Left lung (tissue), 10 donors: ENCODE results near the gene RIOX2. TPM values are rescaled to one million over a fixed set of nuclear protein-coding genes. Genes with fewer than 3 reads are reported as not detected.

Source experiments
- ATAC-seq: fragments of 200-7000 bp; cut with Tn5 transposase; one replicate; pipeline ENCODE4 v1.9.1; 2020; ENCODE audit warnings: moderate library complexity
- DNase-seq, 4 donors: peaks; one replicate each; pipeline ENCODE4 v3.0.0-alpha.2; 2013 to 2020
- H3K27ac ChIP-seq, 2 donors: fragments of 200-600 bp; sonication (generic) in 1 of 2; one replicate each; pipeline versions ENCODE4 v1.5.0 to v1.8.0; 2020 to 2021
- H3K27me3 ChIP-seq, 2 donors: fragments of 200-600 bp; sonication (generic) in 1 of 2; one replicate each; pipeline versions ENCODE4 v1.5.0 to v1.8.0; 2020 to 2021
- H3K36me3 ChIP-seq, 2 donors: fragments of 200-600 bp; sonication (generic) in 1 of 2; one replicate each; pipeline versions ENCODE4 v1.5.0 to v1.8.0; 2020 to 2021
- H3K4me1 ChIP-seq, 2 donors: fragments of 200-600 bp; one replicate each; pipeline ENCODE4 v1.8.0; 2021
- H3K4me3 ChIP-seq, 2 donors: fragments of 200-600 bp; sonication (generic) in 1 of 2; one replicate each; pipeline versions ENCODE4 v1.5.0 to v1.8.0; 2020 to 2021; ENCODE audit warnings: mild to moderate bottlenecking in 1 of 2
- H3K9me3 ChIP-seq, 2 donors: fragments of 200-600 bp; sonication (generic) in 1 of 2; one replicate each; pipeline versions ENCODE4 v1.5.0 to v1.8.0; 2020 to 2021
- intact Hi-C, 2 donors: fragments of 100-400 bp; cut with DNase I; formaldehyde crosslinking; loops; one replicate each; pipeline versions ENCODE4 v1.11.2 to v1.14.2; 2022
- polyA plus RNA-seq, 6 donors: library from polyadenylated mRNA; unstranded; fragments of 120-200 nt; gene quantifications; one replicate each; pipeline ENCODE4 v1.2.1, GENCODE V29; 2013; ENCODE audit not compliant: insufficient read length in 6 of 6
- total RNA-seq, 2 donors: library from RNA; stranded (reverse); fragmentation: NEBNext Ultra II Directional; extraction: Animal tissue kit (Norgen Biotek cat#: 25700); gene quantifications; one replicate each; pipeline ENCODE4 v1.2.1, GENCODE V29; 2021
- TF ChIP-seq, protein P1 (sequence below), 2 donors: fragments of 200-600 bp; sonication (generic) in 1 of 2; IDR thresholded peaks; one replicate each; pipeline versions ENCODE4 v1.5.0 to v1.8.0; 2021; ENCODE audit warnings: antibody characterized with exemption in 2 of 2
- donor health status: DM: no; HTN: yes; CAD: no.
- donor health status: DM: no; HTN: no; CAD: no.

RIOX2 gene
- total and polyA plus RNA-seq, 8 donors: 16.6 to 44.3 (median 35.7) TPM

- Histone ChIP-seq H3K27ac (no peak overlapping the region), H3K4me3 (no peak overlapping the region)
- ATAC-seq: peak; percentile 52
These were observed 9.7 kb upstream of the RIOX2 start for GRCh38 chr3:97981886-97982285.

DNA sequence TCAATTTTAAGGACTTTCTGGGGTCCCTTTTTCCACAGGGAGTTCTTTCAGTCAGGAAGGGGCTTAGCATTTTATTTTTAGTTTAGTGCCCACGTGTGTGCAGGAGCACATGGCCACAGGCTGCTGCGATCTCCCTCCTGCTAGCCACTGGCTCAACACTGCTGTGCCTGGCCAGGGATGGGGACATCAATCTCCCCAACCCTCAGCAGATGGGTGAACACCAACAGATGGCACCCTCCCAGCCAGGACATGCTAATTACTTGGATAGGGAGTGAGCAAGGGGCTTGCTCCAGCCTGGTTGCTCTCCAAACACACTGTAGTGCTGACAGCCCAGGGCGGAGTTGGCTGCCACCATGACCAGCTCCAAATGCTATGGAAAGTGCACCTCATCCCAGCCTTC, 7.4 kb upstream of the RIOX2 start:
- H3K27me3 ChIP-seq: no peaks in the 10 kb centered on the region
- H3K9me3 ChIP-seq: no peaks in the 10 kb centered on the region
- H3K27ac ChIP-seq: no peak overlapping the region
- intact Hi-C loops: no loop called here
- TF ChIP-seq, protein P1, sequence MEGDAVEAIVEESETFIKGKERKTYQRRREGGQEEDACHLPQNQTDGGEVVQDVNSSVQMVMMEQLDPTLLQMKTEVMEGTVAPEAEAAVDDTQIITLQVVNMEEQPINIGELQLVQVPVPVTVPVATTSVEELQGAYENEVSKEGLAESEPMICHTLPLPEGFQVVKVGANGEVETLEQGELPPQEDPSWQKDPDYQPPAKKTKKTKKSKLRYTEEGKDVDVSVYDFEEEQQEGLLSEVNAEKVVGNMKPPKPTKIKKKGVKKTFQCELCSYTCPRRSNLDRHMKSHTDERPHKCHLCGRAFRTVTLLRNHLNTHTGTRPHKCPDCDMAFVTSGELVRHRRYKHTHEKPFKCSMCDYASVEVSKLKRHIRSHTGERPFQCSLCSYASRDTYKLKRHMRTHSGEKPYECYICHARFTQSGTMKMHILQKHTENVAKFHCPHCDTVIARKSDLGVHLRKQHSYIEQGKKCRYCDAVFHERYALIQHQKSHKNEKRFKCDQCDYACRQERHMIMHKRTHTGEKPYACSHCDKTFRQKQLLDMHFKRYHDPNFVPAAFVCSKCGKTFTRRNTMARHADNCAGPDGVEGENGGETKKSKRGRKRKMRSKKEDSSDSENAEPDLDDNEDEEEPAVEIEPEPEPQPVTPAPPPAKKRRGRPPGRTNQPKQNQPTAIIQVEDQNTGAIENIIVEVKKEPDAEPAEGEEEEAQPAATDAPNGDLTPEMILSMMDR (IDR thresholded peaks at IDR 0.05): no peak
- ATAC-seq (no peak), DNase-seq (no peak)
- no peak overlapping the region for H3K4me3 ChIP-seq
- no peaks in the 10 kb centered on the region for H3K4me1 ChIP-seq
- no peaks in the 10 kb centered on the region for H3K36me3 ChIP-seq

More at GRCh38 chr3:97981886-97982285, 9.7 kb upstream of the RIOX2 start:
- intact Hi-C loops: no loop called here
- Histone ChIP-seq H3K36me3 (no peaks in the 10 kb centered on the region), H3K27me3 (no peaks in the 10 kb centered on the region), H3K4me1 (no peaks in the 10 kb centered on the region), H3K9me3 (no peaks in the 10 kb centered on the region)
- DNase-seq: peak in 1 of 4 donors; percentile 32
- TF ChIP-seq, protein P1 (IDR thresholded peaks at IDR 0.05): no peak

DNA sequence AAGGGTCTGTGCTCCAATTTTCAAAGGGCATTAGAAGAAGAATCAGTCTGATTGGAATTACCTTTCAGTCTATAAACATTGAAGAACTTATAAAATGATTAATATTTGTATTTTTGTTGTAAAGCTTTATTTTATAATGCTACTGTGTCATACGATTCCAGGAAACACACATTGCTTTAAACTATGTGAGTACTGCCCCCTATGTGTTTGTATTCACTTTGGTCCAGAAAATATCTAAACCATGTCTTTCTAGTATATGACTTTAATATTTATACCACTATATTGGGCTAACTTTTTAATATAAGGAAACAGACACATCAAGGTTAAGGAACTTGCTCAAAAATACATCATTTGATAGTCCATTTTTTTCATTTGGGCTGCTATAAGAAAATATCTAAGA, 3.2 kb upstream of the RIOX2 start:
- intact Hi-C loops: no loop called here
- no peak overlapping the region for H3K4me3 ChIP-seq
- H3K9me3 ChIP-seq: no peaks in the 10 kb centered on the region
- ATAC-seq: no peak
- no peak overlapping the region for H3K27ac ChIP-seq
- no peaks in the 10 kb centered on the region for H3K27me3 ChIP-seq
- TF ChIP-seq, protein P1 (IDR thresholded peaks at IDR 0.05): no peak
- DNase-seq: no peak
- peaks cover 0 to 21% of the 10 kb centered on the region in 2 donors for H3K4me1 ChIP-seq
- H3K36me3 ChIP-seq: no peaks in the 10 kb centered on the region

GRCh38 chr3:97974996-97975395, 2.8 kb upstream of the RIOX2 start:
- no peak for ATAC-seq
- TF ChIP-seq, protein P1 (IDR thresholded peaks at IDR 0.05): no peak
- no peak overlapping the region for H3K4me3 ChIP-seq
- H3K36me3 ChIP-seq: no peaks in the 10 kb centered on the region
- no peaks in the 10 kb centered on the region for H3K9me3 ChIP-seq
- H3K27me3 ChIP-seq: no peaks in the 10 kb centered on the region
- peaks cover 0 to 22% of the 10 kb centered on the region in 2 donors for H3K4me1 ChIP-seq
- H3K27ac ChIP-seq: no peak overlapping the region
- intact Hi-C loops: no loop called here
- DNase-seq: no peak

GRCh38 chr3:97972976-97973375, 745 bp upstream of the RIOX2 start:
- no peaks in the 10 kb centered on the region for H3K27me3 ChIP-seq
- no peak for ATAC-seq
- H3K9me3 ChIP-seq: no peaks in the 10 kb centered on the region
- H3K4me3 ChIP-seq: peak overlapping the region; percentile 72 to 82
- no peaks in the 10 kb centered on the region for H3K36me3 ChIP-seq
- H3K27ac ChIP-seq: peak overlapping the region in 1 of 2 donors; percentile 74
- intact Hi-C loops: no loop called here
- DNase-seq: no peak
- peaks cover 0 to 22% of the 10 kb centered on the region in 2 donors for H3K4me1 ChIP-seq
- TF ChIP-seq, protein P1 (IDR thresholded peaks at IDR 0.05): no peak
